ENCODE results near the gene SIL1.
"Not testable (repeated sequence)": the region's sequence is repeated elsewhere in the genome, so short reads cannot be mapped to it uniquely, and the experiment has no call there.

SIL1 gene

GRCh38 chr5:139223481-139223880 lies 25.3 kb upstream of the SIL1 start:
- Histone ChIP-seq H3K27me3 (ENCODE audit: insufficient read depth, low read length) (no peaks in the 10 kb centered on the region), H3K4me3 (ENCODE audit: low read depth, low read length, poor library complexity, severe bottlenecking) (no peak overlapping the region), H3F3A (ENCODE audit: insufficient read depth, low read length) (no peaks in the 10 kb centered on the region), H3K9me2 (ENCODE audit: low read depth, low read length) (no peaks in the 10 kb centered on the region), H3K79me2 (ENCODE audit: insufficient read depth, low read length) (no peaks in the 10 kb centered on the region), H3K4me1 (ENCODE audit: insufficient read depth, low read length, severe bottlenecking) (no peaks in the 10 kb centered on the region), H3K9me3 (ENCODE audit: low read length) (no peaks in the 10 kb centered on the region), H3K9ac (ENCODE audit: low read length) (no peak overlapping the region), H3K27ac (ENCODE audit: low read depth, low read length, poor library complexity, severe bottlenecking) (no peak overlapping the region), H4K20me1 (ENCODE audit: insufficient read depth, low read length) (no peaks in the 10 kb centered on the region), H2AFZ (ENCODE audit: low read length) (no peak overlapping the region), H3K36me3 (ENCODE audit: insufficient read depth, low read length) (no peaks in the 10 kb centered on the region), H3K4me2 (ENCODE audit: low read length) (no peak overlapping the region)
- TF ChIP-seq CTCF (IDR thresholded peaks at IDR 0.05; ENCODE audit: low read length) = no peak
- no peak for TF ChIP-seq EZH2 (IDR thresholded peaks at IDR 0.05; ENCODE audit: borderline replicate concordance, low read length)

DNA sequence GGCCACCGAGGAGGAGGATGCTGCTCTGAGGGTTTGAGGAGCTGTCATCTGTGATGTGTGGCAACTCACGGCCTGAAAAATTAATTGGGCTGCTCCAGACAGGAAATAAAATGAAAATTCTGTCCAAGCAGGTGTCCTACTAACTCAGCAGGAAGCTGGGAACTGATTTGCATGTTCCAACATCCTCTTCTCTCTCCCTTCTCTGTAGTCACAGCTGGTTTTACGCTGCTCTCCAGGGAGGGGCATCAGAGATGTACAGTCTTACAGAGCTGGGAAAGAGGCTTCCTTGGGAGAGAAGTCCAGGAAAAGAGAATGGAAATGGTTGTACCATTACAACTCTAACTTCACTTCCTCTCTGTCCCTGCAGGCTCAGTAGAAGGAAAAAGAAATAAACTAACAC lies 24.2 kb upstream of the SIL1 start:
- H4K20me1 ChIP-seq (ENCODE audit: insufficient read depth, low read length) = no peaks in the 10 kb centered on the region
- no peak overlapping the region for H2AFZ ChIP-seq (ENCODE audit: low read length)
- no peak overlapping the region for H3K4me2 ChIP-seq (ENCODE audit: low read length)
- no peaks in the 10 kb centered on the region for H3K79me2 ChIP-seq (ENCODE audit: insufficient read depth, low read length)
- no peak overlapping the region for H3K9ac ChIP-seq (ENCODE audit: low read length)
- no peaks in the 10 kb centered on the region for H3K36me3 ChIP-seq (ENCODE audit: insufficient read depth, low read length)
- H3F3A ChIP-seq (ENCODE audit: insufficient read depth, low read length) = no peaks in the 10 kb centered on the region
- H3K4me1 ChIP-seq (ENCODE audit: insufficient read depth, low read length, severe bottlenecking) = no peaks in the 10 kb centered on the region
- no peaks in the 10 kb centered on the region for H3K9me2 ChIP-seq (ENCODE audit: low read depth, low read length)
- H3K9me3 ChIP-seq (ENCODE audit: low read length) = no peaks in the 10 kb centered on the region
- no peaks in the 10 kb centered on the region for H3K27me3 ChIP-seq (ENCODE audit: insufficient read depth, low read length)
- TF ChIP-seq EZH2 (IDR thresholded peaks at IDR 0.05; ENCODE audit: borderline replicate concordance, low read length) (no peak), CTCF (IDR thresholded peaks at IDR 0.05; ENCODE audit: low read length) (no peak)
- no peak overlapping the region for H3K4me3 ChIP-seq (ENCODE audit: low read depth, low read length, poor library complexity, severe bottlenecking)
- no peak overlapping the region for H3K27ac ChIP-seq (ENCODE audit: low read depth, low read length, poor library complexity, severe bottlenecking)

DNA sequence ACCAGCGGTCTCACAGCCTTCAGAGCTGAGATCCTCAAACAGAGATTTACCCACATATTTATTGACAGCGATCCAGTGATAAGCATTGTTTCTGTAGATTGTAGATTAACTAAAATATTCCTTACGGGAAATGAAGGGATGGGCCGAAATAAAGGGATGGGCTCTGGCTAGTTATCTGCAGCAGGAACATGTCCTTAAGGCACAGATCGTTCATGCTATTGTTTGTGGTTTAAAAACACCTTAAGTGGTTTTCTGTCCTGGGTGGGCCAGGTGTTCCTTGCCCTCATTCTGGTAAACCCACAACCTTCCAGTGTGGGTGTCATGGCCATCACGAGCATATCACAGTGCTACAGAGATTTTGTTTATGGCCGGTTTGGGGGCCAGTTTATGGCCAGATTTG lies 19.9 kb upstream of the SIL1 start:
- H3K27me3 ChIP-seq (ENCODE audit: insufficient read depth, low read length); H3K9me3 ChIP-seq (ENCODE audit: low read length); H3K9me2 ChIP-seq (ENCODE audit: low read depth, low read length); H3K36me3 ChIP-seq (ENCODE audit: insufficient read depth, low read length); H2AFZ ChIP-seq (ENCODE audit: low read length); H3F3A ChIP-seq (ENCODE audit: insufficient read depth, low read length); H3K4me3 ChIP-seq (ENCODE audit: low read depth, low read length, poor library complexity, severe bottlenecking); H3K4me2 ChIP-seq (ENCODE audit: low read length); H3K79me2 ChIP-seq (ENCODE audit: insufficient read depth, low read length); H4K20me1 ChIP-seq (ENCODE audit: insufficient read depth, low read length); H3K4me1 ChIP-seq (ENCODE audit: insufficient read depth, low read length, severe bottlenecking); H3K27ac ChIP-seq (ENCODE audit: low read depth, low read length, poor library complexity, severe bottlenecking); H3K9ac ChIP-seq (ENCODE audit: low read length): not testable (repeated sequence)

DNA sequence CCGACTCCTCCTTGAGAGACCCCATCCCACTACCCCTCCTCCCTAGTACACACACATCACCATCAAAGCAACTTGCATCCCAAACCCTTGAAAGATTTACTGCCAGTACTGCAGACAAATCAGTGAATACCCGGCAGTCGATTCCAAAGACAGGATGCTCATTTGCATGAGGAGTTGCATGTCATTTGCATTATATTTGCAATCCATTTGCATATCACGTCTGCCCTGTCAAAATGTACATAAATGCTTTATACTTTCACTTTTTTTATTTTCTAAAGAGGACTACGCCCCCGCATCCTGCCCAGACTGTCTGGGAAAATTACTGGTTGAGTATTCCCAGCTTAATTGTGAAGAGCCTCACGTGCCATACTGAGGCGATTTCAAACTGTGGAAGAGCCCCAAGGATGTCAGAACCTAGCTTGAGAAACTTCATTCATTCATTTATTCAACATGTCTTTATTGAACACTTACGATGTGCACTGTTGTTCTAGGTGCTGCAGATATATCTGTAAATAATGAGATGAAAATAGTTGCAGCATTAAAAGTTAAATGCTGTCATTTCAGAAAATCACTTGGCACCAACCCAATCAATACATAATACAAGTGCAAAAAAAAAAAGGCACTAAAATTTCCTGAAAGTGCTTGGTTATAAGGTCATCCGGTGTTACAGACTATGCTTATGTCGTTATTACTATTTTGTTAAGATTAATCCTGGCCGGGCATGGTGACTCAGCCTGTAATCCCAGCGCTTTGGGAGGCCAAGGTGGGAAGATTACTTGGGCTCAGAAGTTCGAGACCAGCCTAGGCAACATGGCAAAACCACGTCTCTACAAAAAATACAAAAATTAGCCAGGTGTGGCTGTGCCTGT lies 17.2 kb upstream of the SIL1 start:
- no peaks in the 10 kb centered on the region for H3K4me1 ChIP-seq (ENCODE audit: insufficient read depth, low read length, severe bottlenecking)
- no peak overlapping the region for H3K27ac ChIP-seq (ENCODE audit: low read depth, low read length, poor library complexity, severe bottlenecking)
- no peaks in the 10 kb centered on the region for H3K36me3 ChIP-seq (ENCODE audit: insufficient read depth, low read length)

More for the DNA sequence above, 17.2 kb upstream of the SIL1 start:
- Histone ChIP-seq H3K27me3 (ENCODE audit: insufficient read depth, low read length) (no peaks in the 10 kb centered on the region), H4K20me1 (ENCODE audit: insufficient read depth, low read length) (no peaks in the 10 kb centered on the region), H2AFZ (ENCODE audit: low read length) (no peak overlapping the region), H3K9ac (ENCODE audit: low read length) (no peak overlapping the region), H3K9me2 (ENCODE audit: low read depth, low read length) (no peaks in the 10 kb centered on the region), H3K4me2 (ENCODE audit: low read length) (no peak overlapping the region), H3K79me2 (ENCODE audit: insufficient read depth, low read length) (no peaks in the 10 kb centered on the region), H3F3A (ENCODE audit: insufficient read depth, low read length) (no peaks in the 10 kb centered on the region), H3K4me3 (ENCODE audit: low read depth, low read length, poor library complexity, severe bottlenecking) (no peak overlapping the region), H3K9me3 (ENCODE audit: low read length) (no peaks in the 10 kb centered on the region)
- TF ChIP-seq CTCF (IDR thresholded peaks at IDR 0.05; ENCODE audit: low read length) (no peak), EZH2 (IDR thresholded peaks at IDR 0.05; ENCODE audit: borderline replicate concordance, low read length) (no peak)

Measured in OCI-LY1 (cell line).